RWPE1 (cell line): Measurements from ENCODE around the gene ADAMTSL2.

Experiments used
- CTCF ChIA-PET: fragments of 350-600 bp; sonication (Branson Sonifier 250); formaldehyde crosslinking; extraction: SDS; loops from one replicate; lab custom pipeline; 2021; lab: Yijun Ruan, JAX
- POLR2A ChIA-PET: fragments of 400-600 bp; formaldehyde crosslinking; extraction: SDS; loops from one replicate; lab custom pipeline; 2020; ENCODE audit warnings: antibody characterized with exemption; ENCODE audit not compliant: low non-redundant PET; lab: Yijun Ruan, JAX
- DNase-seq: peaks from one replicate; pipeline ENCODE4 v3.0.0; 2012; ENCODE audit warnings: low spot score
- H3K27ac ChIP-seq: fragments of 450-650 bp; 2 replicates; pipeline ENCODE4 v1.5.1; 2017
- TF ChIP-seq, protein P1 (sequence below): fragments of 450-650 bp; conservative IDR thresholded peaks from 2 replicates; pipeline ENCODE4 v1.5.1; 2017; ENCODE audit warnings: low read depth, mild to moderate bottlenecking

ADAMTSL2 gene

DNA sequence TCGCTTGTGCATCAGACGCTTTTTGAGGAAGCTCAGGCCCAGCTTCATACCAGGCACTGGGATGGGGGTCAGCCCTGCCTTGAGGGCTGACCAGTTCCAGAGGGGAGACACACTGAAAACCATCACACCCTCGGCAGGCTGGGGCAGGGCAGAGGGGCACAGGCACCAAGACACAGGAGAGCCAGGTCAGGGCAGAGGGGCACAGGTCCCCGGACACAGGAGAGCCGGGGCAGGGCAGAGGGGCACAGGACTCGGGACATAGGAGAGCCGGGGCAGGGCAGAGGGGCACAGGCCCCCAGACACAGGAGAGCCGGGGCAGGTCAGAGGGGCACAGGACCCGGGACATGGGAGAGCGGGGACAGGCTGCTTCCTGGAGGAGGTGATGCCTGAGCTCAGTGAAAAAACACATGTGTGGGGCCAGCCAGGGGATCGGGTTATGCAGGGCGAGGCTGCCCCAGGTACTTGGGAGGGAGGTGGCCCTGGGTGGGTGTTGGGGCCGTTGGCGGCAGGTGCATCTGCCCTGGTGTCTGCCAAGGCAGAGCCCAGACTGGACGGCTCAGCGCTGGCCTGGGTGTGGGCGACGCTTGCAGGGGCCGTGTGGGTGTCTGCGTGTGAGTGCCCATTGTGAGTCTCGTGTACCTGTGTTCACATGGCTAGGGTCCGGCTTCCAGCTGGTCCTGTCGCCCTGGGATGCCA lies 40.5 kb upstream of the ADAMTSL2 start:
- no peak for DNase-seq
- POLR2A ChIA-PET = no interaction called here

GRCh38 chr9:133494636-133495326 lies 39.7 kb upstream of the ADAMTSL2 start:
- DNase-seq = no peak
- no peak overlapping the region for H3K27ac ChIP-seq
- ChIA-PET CTCF (interaction anchor here (0.5 kb wide), 1 partner anchor 1010 kb away, joined by 3 read pairs; no protein-coding TSS in a partner anchor), POLR2A (no interaction called here)
- TF ChIP-seq, protein P1, sequence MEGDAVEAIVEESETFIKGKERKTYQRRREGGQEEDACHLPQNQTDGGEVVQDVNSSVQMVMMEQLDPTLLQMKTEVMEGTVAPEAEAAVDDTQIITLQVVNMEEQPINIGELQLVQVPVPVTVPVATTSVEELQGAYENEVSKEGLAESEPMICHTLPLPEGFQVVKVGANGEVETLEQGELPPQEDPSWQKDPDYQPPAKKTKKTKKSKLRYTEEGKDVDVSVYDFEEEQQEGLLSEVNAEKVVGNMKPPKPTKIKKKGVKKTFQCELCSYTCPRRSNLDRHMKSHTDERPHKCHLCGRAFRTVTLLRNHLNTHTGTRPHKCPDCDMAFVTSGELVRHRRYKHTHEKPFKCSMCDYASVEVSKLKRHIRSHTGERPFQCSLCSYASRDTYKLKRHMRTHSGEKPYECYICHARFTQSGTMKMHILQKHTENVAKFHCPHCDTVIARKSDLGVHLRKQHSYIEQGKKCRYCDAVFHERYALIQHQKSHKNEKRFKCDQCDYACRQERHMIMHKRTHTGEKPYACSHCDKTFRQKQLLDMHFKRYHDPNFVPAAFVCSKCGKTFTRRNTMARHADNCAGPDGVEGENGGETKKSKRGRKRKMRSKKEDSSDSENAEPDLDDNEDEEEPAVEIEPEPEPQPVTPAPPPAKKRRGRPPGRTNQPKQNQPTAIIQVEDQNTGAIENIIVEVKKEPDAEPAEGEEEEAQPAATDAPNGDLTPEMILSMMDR = no peak

More for the DNA sequence above, 40.5 kb upstream of the ADAMTSL2 start:
- TF ChIP-seq, protein P1 = no peak
- peak overlapping the region; percentile 92; the same call in 1 of the 2 replicates for H3K27ac ChIP-seq
- CTCF ChIA-PET = interaction anchor here (0.7 to 1.0 kb wide), 2 partner anchors 12 to 30 kb away, joined by 3 read pairs; no protein-coding TSS in a partner anchor

- TF ChIP-seq, protein P1 = no peak
- ChIA-PET CTCF (interaction anchor here (0.6 to 0.8 kb wide), 6 partner anchors 9 to 1139 kb away, joined by 3 to 5 read pairs (median 3); no protein-coding TSS in a partner anchor), POLR2A (no interaction called here)
- no peak for DNase-seq
- H3K27ac ChIP-seq = no peak overlapping the region
Observed at GRCh38 chr9:133495327-133496293, 38.9 kb upstream of the ADAMTSL2 start.

DNA sequence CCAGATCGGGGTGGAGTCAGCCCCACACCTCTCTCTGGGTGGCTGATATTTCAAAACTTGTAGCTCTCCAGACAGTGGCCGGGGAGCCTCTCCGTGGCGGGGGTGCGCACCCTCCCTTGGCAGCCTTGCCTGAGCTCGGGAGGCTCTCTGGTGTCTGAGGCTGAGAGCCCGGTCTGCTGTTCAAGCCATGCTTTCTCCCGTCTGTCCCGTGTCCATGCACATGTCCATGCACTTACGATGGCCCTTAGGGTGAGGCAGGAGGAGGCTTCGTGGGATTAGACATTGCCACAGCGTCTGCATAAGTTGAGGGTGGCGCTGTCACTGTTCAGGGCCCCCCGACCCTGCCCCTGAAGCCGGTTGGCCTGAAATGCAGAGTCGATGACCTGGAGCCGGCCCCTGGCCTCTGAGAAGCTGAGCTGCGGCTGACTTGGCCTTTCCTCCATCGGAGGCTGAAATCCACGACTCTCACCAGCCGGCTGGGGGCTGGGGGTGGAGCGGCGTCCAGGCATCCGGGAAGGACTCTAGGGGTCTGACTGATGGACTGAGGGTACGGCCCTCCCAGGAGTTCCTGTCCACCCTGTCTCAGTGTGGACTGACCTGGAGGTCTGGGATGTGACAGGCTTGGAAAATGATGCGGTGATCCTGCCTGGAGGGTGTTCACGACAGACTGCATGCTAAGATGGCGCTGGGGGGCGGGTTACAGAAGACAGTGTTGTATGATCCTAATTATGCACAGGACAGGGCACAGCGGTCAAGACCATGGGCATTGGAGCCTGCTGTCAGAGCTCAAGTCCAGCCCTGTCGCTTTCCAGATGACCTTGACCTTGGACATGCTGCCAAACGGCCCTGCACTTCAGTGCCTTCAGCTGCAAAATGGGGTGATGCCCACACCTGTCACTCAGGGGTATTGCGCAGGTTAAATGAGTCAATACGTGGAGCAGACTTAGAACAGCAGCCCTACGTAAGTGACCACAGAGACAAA lies 37.4 kb upstream of the ADAMTSL2 start:
- DNase-seq = no peak
- TF ChIP-seq, protein P1 = no peak
- H3K27ac ChIP-seq = no peak overlapping the region
- CTCF ChIA-PET = interaction anchor here (0.6 to 1.2 kb wide), 4 partner anchors 11 to 311 kb away, joined by 3 to 5 read pairs (median 4); no protein-coding TSS in a partner anchor
- POLR2A ChIA-PET = no interaction called here

DNA sequence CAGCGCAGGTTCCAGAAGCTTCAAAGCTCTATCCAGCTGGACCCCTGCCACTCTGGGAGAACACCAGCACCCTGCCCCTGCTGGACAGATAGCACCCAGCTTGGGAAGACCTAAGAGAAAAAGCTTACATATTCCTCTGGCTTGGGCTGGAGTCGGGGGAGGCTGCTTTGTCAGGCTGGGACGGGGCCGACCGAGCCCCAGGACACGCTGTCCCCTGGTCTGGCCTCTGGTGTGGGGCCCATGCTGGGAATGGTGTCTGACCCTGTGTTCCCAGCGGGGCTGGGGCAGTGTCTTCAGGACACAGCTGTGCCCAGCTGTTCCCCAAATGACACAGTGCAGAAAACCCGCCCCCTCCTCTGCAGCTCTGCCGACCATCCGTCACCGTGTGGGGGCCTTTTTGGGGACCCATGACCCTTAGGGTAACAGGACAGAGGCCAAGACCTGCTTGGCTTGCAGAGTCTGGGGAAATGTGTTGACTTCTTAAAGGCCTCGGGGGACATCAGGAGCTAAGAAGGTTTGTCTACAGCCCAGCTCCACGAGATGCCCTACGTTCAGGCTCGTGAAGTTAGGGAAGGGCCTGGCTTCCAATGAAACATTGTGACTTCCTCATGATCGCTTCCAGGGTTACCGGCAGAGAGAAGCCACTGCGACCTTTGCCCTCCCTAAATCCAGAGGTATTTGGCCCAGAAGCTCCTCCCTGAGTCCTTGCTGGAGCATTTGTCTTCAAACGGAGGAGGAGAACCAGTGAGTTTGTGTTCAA lies 35.2 kb upstream of the ADAMTSL2 start:
- POLR2A ChIA-PET = no interaction called here
- H3K27ac ChIP-seq = no peak overlapping the region
- CTCF ChIA-PET = interaction anchor here (0.6 to 1.6 kb wide), 5 partner anchors 13 to 502 kb away, joined by 3 to 6 read pairs (median 4); no protein-coding TSS in a partner anchor
- DNase-seq = no peak
- TF ChIP-seq, protein P1 = no peak
